Endothelial cell of umbilical vein (primary cell): Measurements from ENCODE around the gene SPACDR. TPM values are rescaled to one million over a fixed set of nuclear protein-coding genes. Genes with fewer than 3 reads are reported as not detected.

ENCODE experiments used
- BruUV-seq: library from RNA; stranded (reverse); fragments of 400-500 nt; replicated peaks from 2 replicates; lab custom pipeline; 2021; lab: Mats Ljungman, UMichigan
- CTCF ChIA-PET: fragments of 300-600, 350-600 bp; sonication (Branson Sonifier 250); formaldehyde crosslinking; loops from one replicate; lab custom pipeline; 2021; ENCODE audit warnings: antibody characterized with exemption, inconsistent platforms; lab: Charles Lee
- POLR2A ChIA-PET: fragments of 300-600, 350-600 bp; sonication (Branson Sonifier 250); formaldehyde crosslinking; loops from one replicate; lab custom pipeline; 2021; ENCODE audit warnings: antibody characterized with exemption, inconsistent platforms; lab: Charles Lee
- DNase-seq: peaks from one replicate; pipeline ENCODE4 v3.0.0-alpha.2; 2011; ENCODE audit warnings: low read depth, low spot score
- FAIRE-seq: peaks from 2 replicates; lab custom pipeline; 2011; peaks lifted over from hg19 to GRCh38; lab: Jason Lieb, UNC
- H2AFZ ChIP-seq: 2 replicates; pipeline ENCODE4 v1.6.0; 2012; ENCODE audit warnings: low read depth, low read length, control low read depth, inconsistent platforms
- H3K27ac ChIP-seq: 2 replicates; pipeline ENCODE4 v1.5.1; 2011; ENCODE audit warnings: low read depth, mild to moderate bottlenecking, control low read depth, low read length, moderate library complexity; ENCODE audit not compliant: insufficient read depth
- H3K27me3 ChIP-seq, 2 experiments: 2 replicates each; pipeline versions ENCODE4 v1.6.0 to v1.6.1; 2011; ENCODE audit warnings: low read length in 2 of 2, mixed read lengths in 1 of 2; ENCODE audit not compliant: control insufficient read depth in 2 of 2, insufficient read depth in 2 of 2
- H3K36me3 ChIP-seq, 2 experiments: 2 replicates in 1 of 2; 3 replicates in 1 of 2; pipeline ENCODE4 v1.5.1; 2011; ENCODE audit warnings: low read length in 2 of 2, mild to moderate bottlenecking in 1 of 2, moderate library complexity in 1 of 2; ENCODE audit not compliant: control insufficient read depth in 2 of 2, insufficient read depth in 2 of 2; ENCODE audit errors: extremely low read depth in 1 of 2
- H3K4me1 ChIP-seq: 3 replicates; pipeline ENCODE4 v1.5.1; 2011; ENCODE audit warnings: mild to moderate bottlenecking, low read length; ENCODE audit not compliant: control insufficient read depth, insufficient read depth; ENCODE audit errors: extremely low read depth
- H3K4me2 ChIP-seq: 2 replicates; pipeline ENCODE4 v1.6.1; 2011; ENCODE audit warnings: low read length, control low read depth, mixed read lengths; ENCODE audit not compliant: insufficient read depth
- H3K4me3 ChIP-seq, 3 experiments: fragments of 200-600 bp in 1 of 3; sonication (generic), shearing (Covaris generic) in 1 of 3; replicated peaks in 1 of 3; 2 replicates each; pipeline ENCODE4 v1.5.1; 2011 to 2016; ENCODE audit warnings: control low read depth in 3 of 3, low read length in 3 of 3, mild to moderate bottlenecking in 2 of 3, inconsistent platforms in 1 of 3, low read depth in 1 of 3, moderate library complexity in 1 of 3; ENCODE audit not compliant: insufficient read depth in 1 of 3
- H3K79me2 ChIP-seq: 2 replicates; pipeline ENCODE4 v1.6.0; 2012; ENCODE audit warnings: low read length, inconsistent platforms; ENCODE audit not compliant: control insufficient read depth, insufficient read depth
- H3K9ac ChIP-seq: replicated peaks from 2 replicates; pipeline ENCODE3; 2011; ENCODE audit warnings: low read length, control low read depth; ENCODE audit not compliant: insufficient read depth; ENCODE audit errors: extremely low read depth
- H3K9me1 ChIP-seq: replicated peaks from 3 replicates; pipeline ENCODE4 v1.6.0; 2011; ENCODE audit warnings: mild to moderate bottlenecking, low read length; ENCODE audit not compliant: control insufficient read depth, insufficient read depth; ENCODE audit errors: extremely low read depth
- H3K9me3 ChIP-seq: replicated peaks from 2 replicates; pipeline ENCODE4 v1.5.1; 2012; ENCODE audit warnings: low read length, inconsistent platforms; ENCODE audit not compliant: control insufficient read depth, insufficient read depth
- H4K20me1 ChIP-seq: replicated peaks from 2 replicates; pipeline ENCODE3; 2011; ENCODE audit warnings: mild to moderate bottlenecking, low read length; ENCODE audit not compliant: control insufficient read depth, insufficient read depth; ENCODE audit errors: extremely low read depth
- EZH2 ChIP-seq: IDR thresholded peaks from 2 replicates; pipeline ENCODE4 v1.6.1; 2012; ENCODE audit warnings: borderline replicate concordance, low read depth, mild to moderate bottlenecking, moderate library complexity, low read length, inconsistent platforms; ENCODE audit not compliant: severe bottlenecking
- FOS ChIP-seq: IDR thresholded peaks from 2 replicates; pipeline ENCODE4 v1.6.1; 2011; ENCODE audit warnings: mild to moderate bottlenecking, low read length, moderate library complexity, borderline replicate concordance; ENCODE audit not compliant: insufficient read depth
- GATA2 ChIP-seq: IDR thresholded peaks from 2 replicates; pipeline ENCODE4 v1.7.0; 2011; ENCODE audit warnings: low read depth, mild to moderate bottlenecking, moderate library complexity, mixed read lengths, low read length; ENCODE audit not compliant: insufficient read length, insufficient read depth
- JUN ChIP-seq: IDR thresholded peaks from 2 replicates; pipeline ENCODE4 v1.6.1; 2011; ENCODE audit warnings: borderline replicate concordance, low read depth; ENCODE audit not compliant: insufficient read length, insufficient read depth
- MYC ChIP-seq: IDR thresholded peaks from one replicate; pipeline ENCODE4 v1.6.1; 2011; ENCODE audit warnings: mild to moderate bottlenecking, low read depth, low read length
- POLR2A ChIP-seq: IDR thresholded peaks from 2 replicates; pipeline ENCODE4 v1.6.1; 2012; ENCODE audit warnings: low read depth, mild to moderate bottlenecking, control low read depth, low read length
- POLR2AphosphoS5 ChIP-seq: IDR thresholded peaks from 2 replicates; pipeline ENCODE4 v1.6.1; 2012; ENCODE audit warnings: low read depth, mild to moderate bottlenecking, control low read depth, low read length, moderate library complexity; ENCODE audit not compliant: insufficient read depth
- dilution Hi-C: fragments of 300-500 bp; cut with MboI; formaldehyde crosslinking; loops from one replicate; pipeline ENCODE4 v1.15.0; 2019; ENCODE audit warnings: low sequenced_read_pairs; ENCODE audit not compliant: extremely low pct_ligation_motif_present
- intact Hi-C: fragments of 100-400 bp; cut with micrococcal nuclease; formaldehyde crosslinking; loops from one replicate; pipeline ENCODE4 v1.10.0; 2022
- polyA plus RNA-seq, 4 experiments: library from polyadenylated mRNA; depleted of rRNA in 3 of 4; stranded (reverse) in 3 of 4; unstranded in 1 of 4; fragments of >200 nt; gene quantifications; 2 replicates each; pipeline versions ENCODE4 v1.2.1 to v1.2.3, GENCODE V29; 2011 to 2012; ENCODE audit warnings: missing spikeins in 1 of 4
- total RNA-seq: library from RNA; stranded (reverse); gene quantifications from 2 replicates; pipeline ENCODE4 v1.2.3, GENCODE V29; 2021
- TF ChIP-seq, protein P1 (sequence below), 2 donors: IDR thresholded peaks; 1 replicate in 1 of 2; 2 replicates in 1 of 2; pipeline ENCODE4 v1.5.1; 2011; ENCODE audit warnings: low read length in 2 of 2, mild to moderate bottlenecking in 2 of 2, moderate library complexity in 2 of 2, control low read depth in 1 of 2, inconsistent platforms in 1 of 2, low read depth in 1 of 2; ENCODE audit not compliant: insufficient read depth in 1 of 2; ENCODE audit errors: extremely low read depth in 1 of 2
- TF ChIP-seq, protein P2 (sequence below): IDR thresholded peaks from 2 replicates; pipeline ENCODE4 v1.6.1; 2011; ENCODE audit not compliant: insufficient read depth, insufficient read length

SPACDR gene
- total and polyA plus RNA-seq, 2 donors (not counting 3 experiments of a cell fraction or from before 2014, with no cell fraction given): 1.6 to 4.1 TPM

DNA sequence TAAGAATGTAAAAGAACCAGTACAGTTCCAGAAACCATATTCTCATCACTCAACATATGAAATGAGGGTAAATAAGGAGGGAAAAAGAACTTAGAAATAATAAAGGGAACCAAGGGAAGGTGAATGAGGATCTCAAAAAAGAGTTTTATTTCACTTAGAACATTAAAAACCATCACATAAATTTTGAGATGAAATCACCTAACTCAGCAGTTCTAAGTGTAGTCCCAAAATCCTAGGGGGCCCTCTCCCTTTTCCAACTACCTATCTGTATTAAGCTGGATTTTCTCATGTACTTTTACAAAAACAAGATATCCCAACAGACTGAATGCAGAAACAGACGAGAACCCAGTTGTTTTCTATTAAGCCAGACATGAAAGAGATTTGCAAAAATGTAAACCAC is 38.7 kb downstream of the SPACDR start:
- no TSS peak for BruUV-seq
- Histone ChIP-seq H3K9me3 (no peaks in the 10 kb centered on the region), H3K27ac (no peak overlapping the region), H3K9me1 (no peaks in the 10 kb centered on the region), H3K27me3 (peaks cover 0 to 2% of the 10 kb centered on the region in 2 experiments), H3K4me2 (no peak overlapping the region), H3K4me3 (no peak overlapping the region), H3K4me1 (no peaks in the 10 kb centered on the region), H3K79me2 (peaks cover 4% of the 10 kb centered on the region), H3K36me3 (no peaks in the 10 kb centered on the region), H4K20me1 (no peaks in the 10 kb centered on the region), H3K9ac (no peak overlapping the region), H2AFZ (no peak overlapping the region)
- intact Hi-C loops (no loop called here), dilution Hi-C loops (no loop called here)
- FAIRE-seq (no peak), DNase-seq (no peak)
- ChIA-PET POLR2A (no interaction called here), CTCF (interaction anchor here (0.9 to 1.4 kb wide), 2 partner anchors 18 to 31 kb away, joined by 3 to 4 read pairs; no protein-coding TSS in a partner anchor)
- TF ChIP-seq, protein P1, sequence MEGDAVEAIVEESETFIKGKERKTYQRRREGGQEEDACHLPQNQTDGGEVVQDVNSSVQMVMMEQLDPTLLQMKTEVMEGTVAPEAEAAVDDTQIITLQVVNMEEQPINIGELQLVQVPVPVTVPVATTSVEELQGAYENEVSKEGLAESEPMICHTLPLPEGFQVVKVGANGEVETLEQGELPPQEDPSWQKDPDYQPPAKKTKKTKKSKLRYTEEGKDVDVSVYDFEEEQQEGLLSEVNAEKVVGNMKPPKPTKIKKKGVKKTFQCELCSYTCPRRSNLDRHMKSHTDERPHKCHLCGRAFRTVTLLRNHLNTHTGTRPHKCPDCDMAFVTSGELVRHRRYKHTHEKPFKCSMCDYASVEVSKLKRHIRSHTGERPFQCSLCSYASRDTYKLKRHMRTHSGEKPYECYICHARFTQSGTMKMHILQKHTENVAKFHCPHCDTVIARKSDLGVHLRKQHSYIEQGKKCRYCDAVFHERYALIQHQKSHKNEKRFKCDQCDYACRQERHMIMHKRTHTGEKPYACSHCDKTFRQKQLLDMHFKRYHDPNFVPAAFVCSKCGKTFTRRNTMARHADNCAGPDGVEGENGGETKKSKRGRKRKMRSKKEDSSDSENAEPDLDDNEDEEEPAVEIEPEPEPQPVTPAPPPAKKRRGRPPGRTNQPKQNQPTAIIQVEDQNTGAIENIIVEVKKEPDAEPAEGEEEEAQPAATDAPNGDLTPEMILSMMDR (IDR thresholded peaks at IDR 0.05; ENCODE audit: extremely low read depth in 1 of 2, insufficient read depth in 1 of 2, low read depth in 1 of 2, low read length in 2 of 2): no peak
- no peak for TF ChIP-seq POLR2AphosphoS5
- no peak for TF ChIP-seq MYC
- no peak for TF ChIP-seq EZH2
- TF ChIP-seq POLR2A: no peak
- no peak for TF ChIP-seq GATA2
- TF ChIP-seq, protein P2, sequence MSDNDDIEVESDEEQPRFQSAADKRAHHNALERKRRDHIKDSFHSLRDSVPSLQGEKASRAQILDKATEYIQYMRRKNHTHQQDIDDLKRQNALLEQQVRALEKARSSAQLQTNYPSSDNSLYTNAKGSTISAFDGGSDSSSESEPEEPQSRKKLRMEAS: no peak
- TF ChIP-seq JUN: no peak
- no peak for TF ChIP-seq FOS
